H9 (cell line): Measurements from ENCODE around the gene CDHR2. TPM values are rescaled to one million over a fixed set of nuclear protein-coding genes. Genes with fewer than 3 reads are reported as not detected.

Source experiments
- DNase-seq: peaks from one replicate; pipeline ENCODE4 v3.0.0-alpha.2; 2017
- H2AFZ ChIP-seq: one replicate; pipeline ENCODE4 v1.6.1; 2013; ENCODE audit warnings: mild to moderate bottlenecking, low read length, control low read depth, moderate library complexity
- H2AK5ac ChIP-seq: 2 replicates; pipeline ENCODE4 v1.6.1; 2013; ENCODE audit warnings: low read length, control low read depth, mixed read lengths; ENCODE audit not compliant: insufficient read length
- H2BK120ac ChIP-seq: one replicate; pipeline ENCODE4 v1.6.1; 2013; ENCODE audit warnings: low read depth, mild to moderate bottlenecking, low read length, control low read depth, inconsistent platforms; ENCODE audit not compliant: poor library complexity, severe bottlenecking
- H2BK12ac ChIP-seq: 2 replicates; pipeline ENCODE4 v1.6.1; 2013; ENCODE audit warnings: low read length, control low read depth, mixed read lengths, low read depth; ENCODE audit not compliant: insufficient read length
- H2BK15ac ChIP-seq: 2 replicates; pipeline ENCODE4 v1.6.1; 2013; ENCODE audit warnings: low read depth, low read length, control low read depth
- H2BK20ac ChIP-seq: one replicate; pipeline ENCODE4 v1.6.1; 2013; ENCODE audit warnings: low read depth, mild to moderate bottlenecking, low read length, control low read depth, inconsistent platforms; ENCODE audit not compliant: poor library complexity, severe bottlenecking
- H2BK5ac ChIP-seq: 2 replicates; pipeline ENCODE4 v1.6.1; 2013; ENCODE audit warnings: low read length, control low read depth, mixed read lengths; ENCODE audit not compliant: insufficient read length
- H3K14ac ChIP-seq: 2 replicates; pipeline ENCODE4 v1.6.1; 2013; ENCODE audit warnings: low read length, control low read depth; ENCODE audit not compliant: insufficient read depth
- H3K18ac ChIP-seq: 2 replicates; pipeline ENCODE4 v1.6.1; 2013; ENCODE audit warnings: low read depth, mild to moderate bottlenecking, mixed read lengths, low read length, control low read depth; ENCODE audit not compliant: insufficient read length
- H3K23ac ChIP-seq: 2 replicates; pipeline ENCODE4 v1.6.1; 2013; ENCODE audit warnings: low read length, control low read depth, mixed read lengths, low read depth; ENCODE audit not compliant: insufficient read length
- H3K23me2 ChIP-seq: 2 replicates; pipeline ENCODE4 v1.6.1; 2013; ENCODE audit warnings: low read depth, mild to moderate bottlenecking, mixed read lengths, low read length, control low read depth; ENCODE audit not compliant: insufficient read length, poor library complexity, severe bottlenecking
- H3K27ac ChIP-seq: 2 replicates; pipeline ENCODE4 v1.5.1; 2013; ENCODE audit warnings: low read length, control low read depth, mixed read lengths, low read depth; ENCODE audit not compliant: insufficient read length
- H3K27me3 ChIP-seq: 2 replicates; pipeline ENCODE4 v1.6.1; 2013; ENCODE audit warnings: low read length, control low read depth, inconsistent platforms; ENCODE audit not compliant: insufficient read depth
- H3K4ac ChIP-seq: 2 replicates; pipeline ENCODE4 v1.6.1; 2013; ENCODE audit warnings: low read depth, mild to moderate bottlenecking, control low read depth, inconsistent platforms, low read length, moderate library complexity
- H3K4me1 ChIP-seq: 2 replicates; pipeline ENCODE4 v1.6.1; 2013; ENCODE audit warnings: low read length, control low read depth, inconsistent platforms; ENCODE audit not compliant: insufficient read depth
- H3K4me2 ChIP-seq: 2 replicates; pipeline ENCODE4 v1.6.1; 2013; ENCODE audit warnings: low read length, control low read depth, mixed read lengths; ENCODE audit not compliant: insufficient read length, insufficient read depth
- H3K56ac ChIP-seq: 2 replicates; pipeline ENCODE4 v1.6.1; 2013; ENCODE audit warnings: low read depth, mild to moderate bottlenecking, mixed read lengths, low read length, control low read depth; ENCODE audit not compliant: insufficient read length
- H3K79me1 ChIP-seq: 2 replicates; pipeline ENCODE4 v1.6.1; 2013; ENCODE audit warnings: low read depth, mild to moderate bottlenecking, moderate library complexity, low read length, control low read depth, inconsistent platforms; ENCODE audit not compliant: insufficient read depth, poor library complexity, severe bottlenecking
- H3K79me2 ChIP-seq: 2 replicates; pipeline ENCODE4 v1.6.1; 2013; ENCODE audit warnings: low read length, control low read depth, inconsistent platforms; ENCODE audit not compliant: insufficient read depth
- H3K9ac ChIP-seq: 2 replicates; pipeline ENCODE4 v1.6.1; 2013; ENCODE audit warnings: low read length, control low read depth, mixed read lengths; ENCODE audit not compliant: insufficient read length; ENCODE audit errors: extremely low read depth
- H3K9me3 ChIP-seq: one replicate; pipeline ENCODE4 v1.6.1; 2013; ENCODE audit warnings: low read depth, low read length, inconsistent platforms; ENCODE audit not compliant: control insufficient read depth
- H3T11ph ChIP-seq: one replicate; pipeline ENCODE4 v1.6.1; 2013; ENCODE audit warnings: mild to moderate bottlenecking, low read length, control low read depth, inconsistent platforms
- H4K20me1 ChIP-seq: one replicate; pipeline ENCODE4 v1.6.1; 2013; ENCODE audit not compliant: control insufficient read depth, insufficient read length, insufficient read depth
- H4K5ac ChIP-seq: 2 replicates; pipeline ENCODE4 v1.6.1; 2013; ENCODE audit warnings: low read depth, mild to moderate bottlenecking, mixed read lengths, low read length, control low read depth; ENCODE audit not compliant: insufficient read length
- H4K8ac ChIP-seq: replicated peaks from 2 replicates; pipeline ENCODE4 v1.6.1; 2013; ENCODE audit warnings: low read length, control low read depth, mixed read lengths, low read depth; ENCODE audit not compliant: insufficient read length
- H4K91ac ChIP-seq: 2 replicates; pipeline ENCODE4 v1.6.1; 2013; ENCODE audit warnings: low read depth, mild to moderate bottlenecking, moderate library complexity, mixed read lengths, low read length, control low read depth; ENCODE audit not compliant: insufficient read length
- H3K27ac Mint-ChIP-seq, 3 experiments: 2 replicates in 2 of 3; 3 replicates in 1 of 3; pipeline ENCODE4 v1.8.0; 2020 to 2021; ENCODE audit warnings: mixed read lengths in 3 of 3, mild to moderate bottlenecking in 1 of 3, moderate library complexity in 1 of 3
- H3K27me3 Mint-ChIP-seq: 2 replicates; pipeline ENCODE4 v1.8.0; 2021; ENCODE audit warnings: low read depth, mild to moderate bottlenecking, moderate library complexity, mixed read lengths
- H3K36me3 Mint-ChIP-seq, 3 experiments: 2 replicates in 2 of 3; 3 replicates in 1 of 3; pipeline ENCODE4 v1.8.0; 2020 to 2021; ENCODE audit warnings: low read depth in 3 of 3, mixed read lengths in 3 of 3; ENCODE audit not compliant: insufficient read depth in 1 of 3
- H3K4me1 Mint-ChIP-seq, 2 experiments: 2 replicates each; pipeline ENCODE4 v1.8.0; 2020; ENCODE audit warnings: mixed read lengths in 2 of 2
- H3K4me3 Mint-ChIP-seq, 2 experiments: 2 replicates in 1 of 2; 3 replicates in 1 of 2; pipeline ENCODE4 v1.8.0; 2020 to 2021; ENCODE audit warnings: mild to moderate bottlenecking in 2 of 2, mixed read lengths in 2 of 2, moderate library complexity in 1 of 2
- H3K9me3 Mint-ChIP-seq, 2 experiments: 2 replicates in 1 of 2; 3 replicates in 1 of 2; pipeline ENCODE4 v1.8.0; 2020; ENCODE audit warnings: mild to moderate bottlenecking in 2 of 2, mixed read lengths in 2 of 2, moderate library complexity in 1 of 2
- WGBS: extraction: QIAGEN DNeasy Blood & Tissue Kit; methylation state at CpG from one replicate; pipeline ENCODE4 v1.1.7; 2013; ENCODE audit warnings: missing lambda C conversion rate, low lambda C conversion rate, mixed read lengths; ENCODE audit not compliant: insufficient read length; ENCODE audit errors: extremely low coverage; 5-methylcytosine and 5-hydroxymethylcytosine counted together
- total RNA-seq: library from RNA; stranded (reverse); gene quantifications from 2 replicates; pipeline ENCODE4 v1.2.1, GENCODE V29; 2021
- TF ChIP-seq, protein P1 (sequence below): fragments of 200-600 bp; sonication (generic); conservative IDR thresholded peaks from 3 replicates; pipeline ENCODE4 v1.8.0; 2021; ENCODE audit warnings: antibody characterized with exemption, mild to moderate bottlenecking

CDHR2 gene
- total RNA-seq, 1 experiment from 2014 or later, result 0.90 TPM

DNA sequence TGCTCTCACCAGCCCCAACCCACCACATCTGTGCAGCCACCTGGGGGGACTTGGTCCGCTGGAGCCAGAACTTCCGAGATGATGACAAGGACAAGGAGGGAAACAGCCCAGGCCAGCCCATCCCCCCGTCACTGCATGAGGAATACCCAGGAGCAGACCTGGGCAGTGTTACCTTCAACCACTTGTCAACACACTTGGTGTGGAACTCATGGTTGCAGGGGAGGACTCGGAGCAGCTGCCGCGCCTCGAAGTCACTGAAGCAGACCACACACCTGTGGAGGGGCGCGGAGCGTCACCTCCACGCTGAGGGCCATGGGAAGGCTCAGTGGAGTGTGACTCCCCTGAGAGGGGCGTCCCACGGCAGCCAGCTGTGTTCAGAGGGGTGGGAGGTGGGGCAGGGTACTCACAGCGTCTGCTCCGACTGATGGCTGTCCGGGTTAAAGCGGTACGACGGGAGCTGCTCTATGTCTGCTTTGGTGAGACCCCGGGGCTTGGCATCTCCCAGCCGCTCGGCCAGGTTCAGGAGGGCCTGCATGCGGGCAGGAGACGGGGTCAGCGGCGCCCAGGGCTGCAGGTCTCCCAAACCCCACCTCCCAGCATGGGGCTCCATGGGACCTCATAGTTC is 19.9 kb upstream of the CDHR2 start:
- no peaks in the 10 kb centered on the region for H3K27me3 Mint-ChIP-seq
- peaks cover 19 to 63% (median 57%) of the 10 kb centered on the region in 3 experiments; a peak in 6 of 7 replicates for H3K36me3 Mint-ChIP-seq
- Histone ChIP-seq H3K79me2 (peaks cover 16% of the 10 kb centered on the region; the same call in 1 of the 2 replicates), H3K23me2 (no peaks in the 10 kb centered on the region), H4K5ac (no peak overlapping the region), H3K14ac (no peak overlapping the region; the same call in 1 of the 2 replicates), H3K4me1 (no peaks in the 10 kb centered on the region; the same call in 1 of the 2 replicates), H2BK20ac (no peak overlapping the region), H3K4ac (no peak overlapping the region), H2BK15ac (no peak overlapping the region), H3K56ac (no peak overlapping the region), H2BK5ac (no peak overlapping the region), H2AK5ac (no peak overlapping the region), H3K4me2 (no peak overlapping the region), H3K23ac (no peak overlapping the region), H4K91ac (no peak overlapping the region), H4K20me1 (no peaks in the 10 kb centered on the region), H3K9ac (no peak overlapping the region), H3K18ac (no peak overlapping the region), H3K79me1 (peaks cover 3% of the 10 kb centered on the region), H2BK12ac (no peak overlapping the region), H3K27ac (no peak overlapping the region), H3K9me3 (no peaks in the 10 kb centered on the region), H3T11ph (no peak overlapping the region), H2AFZ (no peak overlapping the region), H3K27me3 (no peaks in the 10 kb centered on the region), H4K8ac (no peak overlapping the region), H2BK120ac (no peak overlapping the region)
- TF ChIP-seq, protein P1, sequence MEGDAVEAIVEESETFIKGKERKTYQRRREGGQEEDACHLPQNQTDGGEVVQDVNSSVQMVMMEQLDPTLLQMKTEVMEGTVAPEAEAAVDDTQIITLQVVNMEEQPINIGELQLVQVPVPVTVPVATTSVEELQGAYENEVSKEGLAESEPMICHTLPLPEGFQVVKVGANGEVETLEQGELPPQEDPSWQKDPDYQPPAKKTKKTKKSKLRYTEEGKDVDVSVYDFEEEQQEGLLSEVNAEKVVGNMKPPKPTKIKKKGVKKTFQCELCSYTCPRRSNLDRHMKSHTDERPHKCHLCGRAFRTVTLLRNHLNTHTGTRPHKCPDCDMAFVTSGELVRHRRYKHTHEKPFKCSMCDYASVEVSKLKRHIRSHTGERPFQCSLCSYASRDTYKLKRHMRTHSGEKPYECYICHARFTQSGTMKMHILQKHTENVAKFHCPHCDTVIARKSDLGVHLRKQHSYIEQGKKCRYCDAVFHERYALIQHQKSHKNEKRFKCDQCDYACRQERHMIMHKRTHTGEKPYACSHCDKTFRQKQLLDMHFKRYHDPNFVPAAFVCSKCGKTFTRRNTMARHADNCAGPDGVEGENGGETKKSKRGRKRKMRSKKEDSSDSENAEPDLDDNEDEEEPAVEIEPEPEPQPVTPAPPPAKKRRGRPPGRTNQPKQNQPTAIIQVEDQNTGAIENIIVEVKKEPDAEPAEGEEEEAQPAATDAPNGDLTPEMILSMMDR, result no peak
- no peak overlapping the region for H3K4me3 Mint-ChIP-seq
- H3K9me3 Mint-ChIP-seq, result no peaks in the 10 kb centered on the region
- peak overlapping the region in 1 of 3 experiments; percentile 64; a peak in 1 of 7 replicates for H3K27ac Mint-ChIP-seq
- no CpG with 5 or more reads among the region's 26 CpGs for WGBS
- H3K4me1 Mint-ChIP-seq, result peaks cover 10 to 11% of the 10 kb centered on the region in 2 experiments
- no peak for DNase-seq
